RPMI8226 (cell line): Measurements from ENCODE around the gene NAB2.
A peak's percentile ranks its signal among the peaks of the same experiment; 100 is the strongest.

Source experiments
- DNase-seq: peaks from one replicate; pipeline ENCODE4 v3.0.0-alpha.2; 2015

Gene NAB2

GRCh38 chr12:57095440-57095839 is 6.5 kb downstream of the NAB2 start:
- no peak for DNase-seq

DNA sequence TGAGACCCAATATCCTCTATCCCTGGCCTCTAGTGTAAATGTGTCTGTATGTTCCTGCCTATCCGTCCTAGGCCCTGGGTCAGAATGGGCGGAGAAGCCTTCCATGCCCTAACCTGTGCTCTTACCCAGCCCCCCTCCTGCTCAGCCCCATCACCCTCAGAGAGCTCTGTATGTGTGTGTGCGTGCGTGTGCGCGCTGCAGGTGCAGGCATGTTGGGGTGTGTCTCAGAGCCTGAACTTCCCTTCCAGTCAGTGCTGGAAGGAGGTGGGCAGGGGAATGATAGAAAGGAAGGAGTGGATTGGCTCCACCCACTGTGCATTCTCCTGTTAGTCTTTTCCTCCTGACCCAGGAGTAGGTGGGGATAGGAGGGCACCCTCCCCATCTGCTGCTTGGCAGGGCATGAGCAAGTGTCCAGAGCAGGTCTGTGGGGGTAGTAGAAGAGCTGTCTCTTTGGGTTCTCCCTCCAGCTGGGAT is 7.2 kb downstream of the NAB2 start:
- DNase-seq, result no peak

DNA sequence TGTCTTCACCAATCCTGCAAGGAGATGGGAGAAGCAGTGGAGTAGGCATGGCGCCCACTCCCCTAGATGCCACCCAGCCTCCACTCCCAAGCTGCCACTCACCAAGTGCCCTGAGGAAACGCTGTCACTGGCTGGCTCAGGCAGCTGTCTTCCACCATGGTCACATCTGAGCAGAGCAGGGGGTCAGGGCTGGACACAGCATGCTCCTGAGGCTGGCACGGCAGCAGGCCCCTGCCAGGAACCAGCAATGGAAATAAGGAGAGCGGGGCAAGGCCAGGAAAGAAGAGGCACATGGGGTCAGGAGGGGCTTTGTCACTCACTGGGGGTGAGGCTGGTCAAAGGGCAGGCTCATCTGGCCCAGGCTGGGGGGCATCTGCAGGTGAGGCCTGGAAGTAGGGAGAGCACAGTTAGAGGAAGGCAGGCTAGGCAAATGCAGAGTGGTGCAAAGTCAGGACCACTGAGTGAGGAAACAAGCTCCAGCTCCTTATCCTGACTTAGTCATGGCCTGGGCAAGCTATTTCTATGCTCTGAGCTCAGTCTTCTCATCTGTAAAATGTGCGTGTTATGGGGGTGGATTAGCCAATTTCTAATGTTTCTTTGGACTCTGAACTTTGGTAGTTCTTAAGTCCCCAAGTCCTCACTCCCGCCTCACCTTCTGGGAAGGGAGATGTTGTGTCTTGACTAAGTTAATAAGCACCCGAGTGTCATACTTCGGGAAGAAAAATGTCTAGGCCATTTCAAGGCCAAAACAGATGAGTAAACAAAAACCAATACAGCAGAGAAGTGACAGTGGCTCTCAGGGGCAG is 8.0 kb downstream of the NAB2 start:
- DNase-seq, result no peak

DNA sequence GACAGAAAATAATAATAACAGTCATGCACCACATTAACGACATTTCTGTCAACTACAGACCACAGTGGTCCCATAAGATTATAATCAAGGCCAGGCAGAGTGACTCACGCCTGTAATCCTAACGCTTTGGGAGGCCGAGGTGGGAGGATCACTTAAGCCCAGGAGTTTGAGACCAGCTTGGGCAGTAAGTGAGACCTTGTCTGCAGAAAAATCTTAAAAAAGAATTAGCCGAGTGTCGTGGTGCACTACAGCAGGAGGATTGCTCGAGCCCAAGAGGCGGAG is 8.6 kb downstream of the NAB2 start:
- DNase-seq, result no peak

DNA sequence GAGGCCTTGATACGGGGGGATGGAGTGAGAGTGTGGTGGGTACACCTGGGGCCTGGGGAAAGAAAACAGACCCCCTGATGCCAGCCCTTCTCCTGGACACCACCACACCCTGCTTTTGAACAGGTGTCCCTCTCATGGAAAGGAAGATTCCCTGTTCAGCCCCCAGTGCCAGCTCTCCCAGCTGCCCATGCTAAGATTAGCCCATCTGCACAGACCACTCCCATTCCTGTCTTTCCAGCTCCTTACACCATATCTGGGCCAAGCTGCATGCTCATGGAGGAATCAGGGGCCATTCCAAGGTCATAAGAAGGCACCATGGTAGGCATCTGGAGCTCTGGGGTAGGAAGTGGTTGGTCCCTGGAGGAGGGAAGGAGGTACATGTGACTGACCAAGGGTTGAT is 9.6 kb downstream of the NAB2 start:
- no peak for DNase-seq

DNA sequence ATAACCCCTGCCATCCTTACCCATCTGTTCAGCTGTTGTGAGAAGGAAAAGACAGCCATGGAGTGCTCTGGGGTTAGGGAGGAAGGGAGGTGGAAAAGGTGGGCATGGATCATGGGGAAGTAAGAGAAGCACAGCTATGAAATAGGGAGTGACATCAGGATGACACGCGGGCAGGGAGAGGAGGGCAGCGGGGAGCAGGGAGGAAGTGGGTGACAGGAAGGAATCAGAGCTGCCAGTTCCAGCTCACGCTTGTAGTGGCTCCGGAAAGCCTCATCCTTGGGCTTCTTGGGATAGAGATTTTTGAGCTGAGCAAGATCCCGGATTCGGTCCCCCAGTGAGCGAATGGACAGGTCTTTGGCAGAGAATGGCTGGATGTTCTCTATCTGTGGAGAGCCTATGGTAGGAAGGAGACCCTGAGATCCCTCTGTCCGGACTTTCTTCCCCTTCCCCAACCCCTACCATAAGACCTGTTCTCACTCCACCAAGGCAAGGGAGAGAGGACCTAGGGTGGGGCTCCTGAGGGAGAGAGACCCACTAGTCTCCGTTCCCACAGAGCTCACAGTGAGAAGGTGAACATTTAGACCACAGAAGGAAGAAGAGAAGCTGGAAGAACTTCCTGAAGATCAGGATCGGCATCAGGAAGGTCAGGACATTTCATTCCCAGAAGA is 10.3 kb downstream of the NAB2 start:
- no peak for DNase-seq

- DNase-seq, result no peak
Observed at GRCh38 chr12:57099766-57100165, 10.9 kb downstream of the NAB2 start.

- no peak for DNase-seq
Observed at GRCh38 chr12:57101892-57102695, 13.2 kb downstream of the NAB2 start.

- DNase-seq, result no peak
Observed at GRCh38 chr12:57103856-57104255, 14.9 kb downstream of the NAB2 start.

DNA sequence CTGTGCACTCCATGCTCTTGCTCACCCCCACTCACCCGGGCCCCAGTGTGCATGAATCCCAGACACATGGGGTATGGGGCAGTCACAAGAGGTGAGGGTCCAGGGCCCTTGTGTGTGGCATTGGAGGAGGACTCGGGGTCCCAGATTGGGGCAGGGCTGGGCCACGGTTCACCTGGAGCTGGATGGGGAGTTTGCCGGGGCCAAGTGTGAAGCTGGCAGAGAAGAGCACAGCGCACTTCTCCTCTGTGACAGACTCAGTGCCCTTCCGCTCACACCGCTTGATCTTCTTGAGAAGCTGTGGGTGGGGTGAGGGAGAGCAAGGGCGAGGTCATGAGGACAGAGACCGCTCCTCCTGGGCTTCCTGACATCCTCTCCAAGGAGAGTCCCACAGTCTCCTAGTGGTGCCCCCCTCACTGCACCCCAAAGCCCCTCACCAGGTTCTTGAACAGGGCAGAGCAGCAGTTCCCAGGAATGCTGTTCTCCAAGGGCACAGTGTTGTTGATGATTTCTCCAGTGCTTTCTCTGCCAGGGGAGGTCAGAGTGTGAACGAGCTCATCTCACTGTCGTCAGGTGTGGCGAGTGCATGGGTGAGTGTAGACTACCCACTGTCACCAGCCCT is 15.5 kb downstream of the NAB2 start:
- DNase-seq, result no peak

DNA sequence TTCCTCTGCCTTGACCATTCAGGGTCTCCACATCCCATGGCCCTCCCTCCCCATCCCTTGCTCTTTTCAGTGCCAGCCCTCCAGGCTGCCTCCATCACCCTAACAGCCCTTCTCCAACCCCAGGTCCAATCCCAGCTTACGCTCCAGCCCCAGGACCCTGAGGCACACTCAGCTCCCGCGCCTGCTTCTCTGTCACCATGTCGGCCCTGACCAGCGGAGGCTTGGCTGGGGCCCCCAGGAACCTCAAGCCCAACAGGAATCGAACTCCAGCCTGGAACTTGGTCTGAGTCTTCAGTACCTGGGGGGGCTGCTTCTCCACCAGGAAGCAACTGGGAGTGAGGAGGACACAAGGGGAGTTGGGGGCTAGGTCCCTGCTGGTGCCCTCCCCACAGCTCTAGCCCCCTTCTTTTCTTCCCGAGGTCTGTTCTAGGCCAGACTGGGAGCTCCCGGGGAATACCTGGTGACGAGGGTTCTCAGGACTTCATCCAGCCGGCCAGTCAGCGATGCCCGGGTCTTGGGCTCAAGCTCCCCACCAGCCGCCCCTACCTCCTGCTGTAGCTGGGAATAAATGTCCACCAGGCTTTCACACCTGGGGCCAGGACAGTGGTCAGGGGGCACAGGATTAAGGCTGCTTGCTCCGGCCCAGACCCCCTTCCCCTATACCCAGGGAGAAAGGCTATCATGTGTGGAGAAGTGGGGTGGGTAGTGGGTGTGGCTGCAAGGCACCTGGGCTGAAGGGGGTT is 16.3 kb downstream of the NAB2 start:
- no peak for DNase-seq

GRCh38 chr12:57106021-57106708 is 17.3 kb downstream of the NAB2 start:
- DNase-seq, result no peak

DNA sequence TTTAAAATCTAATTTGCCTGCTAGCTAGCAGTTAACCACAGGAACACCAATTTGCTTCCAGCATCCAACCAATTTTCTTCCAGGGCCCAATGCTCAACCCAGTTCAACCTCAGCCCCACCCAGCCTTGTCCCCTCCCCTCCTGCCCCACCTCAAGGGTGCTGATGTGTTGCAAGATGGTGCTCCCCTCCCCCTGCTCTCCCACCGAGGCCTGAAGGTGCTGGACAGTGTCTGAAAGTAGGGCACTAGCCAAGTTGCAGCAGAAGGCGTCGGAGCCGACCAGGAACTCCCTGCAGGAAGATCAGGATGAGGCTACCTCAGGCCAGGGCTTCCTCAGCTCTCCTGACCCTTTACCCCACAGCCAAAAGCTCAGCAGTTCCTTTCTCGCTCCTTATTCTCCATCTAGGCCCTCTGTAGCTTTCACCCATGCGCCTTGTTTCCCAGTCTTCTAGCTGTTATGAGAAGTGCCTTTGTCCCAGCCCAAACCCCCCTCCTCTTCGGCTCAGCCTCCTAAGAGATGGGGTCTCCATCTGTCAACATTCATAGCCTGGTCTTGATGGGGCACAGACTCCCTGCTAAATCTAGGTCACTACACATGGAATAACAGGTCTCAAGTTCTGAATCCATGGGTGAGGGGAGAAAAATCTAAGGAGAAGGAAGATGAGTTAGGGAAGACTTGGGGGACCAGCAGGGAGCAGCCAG is 18.7 kb downstream of the NAB2 start:
- no peak for DNase-seq

- no peak for DNase-seq
Observed at GRCh38 chr12:57109207-57110103, 20.5 kb downstream of the NAB2 start.

- peak; percentile 70 for DNase-seq
Observed at GRCh38 chr12:57110104-57111030, 21.5 kb downstream of the NAB2 start.

DNA sequence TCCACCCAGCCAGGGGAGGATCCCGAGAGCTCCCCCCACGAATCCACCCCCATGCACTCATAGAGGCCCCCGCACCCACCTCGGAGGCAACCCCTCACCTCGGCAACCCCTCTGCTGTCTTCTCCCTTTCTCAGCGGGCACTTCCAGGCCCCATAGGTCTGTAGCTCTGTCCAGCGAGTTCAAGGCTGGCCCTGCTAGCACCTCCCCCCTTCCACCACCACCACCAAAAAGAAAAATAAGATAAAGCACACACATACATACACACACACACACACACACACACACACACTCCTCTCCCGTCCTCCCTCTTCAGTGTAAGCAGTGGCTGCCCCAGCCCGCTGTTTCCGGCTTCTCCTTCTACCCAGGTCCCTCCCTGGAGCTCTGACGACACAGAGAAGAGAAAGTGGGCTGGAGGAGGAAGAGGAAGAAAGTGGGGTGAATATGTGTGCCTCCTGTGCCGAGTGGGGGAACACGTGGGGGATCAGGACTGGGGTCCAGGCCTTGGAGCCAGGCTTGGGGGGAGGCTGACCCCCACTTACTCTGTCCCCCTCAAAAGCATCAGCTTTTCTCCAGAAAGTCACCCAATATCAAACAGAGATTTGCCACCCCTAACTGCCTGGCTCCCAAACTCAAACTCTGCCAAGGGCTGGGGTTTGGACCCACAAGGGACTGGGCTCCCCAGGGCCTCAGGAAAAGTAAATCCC is 22.3 kb downstream of the NAB2 start, which contains the start of gene STAT6:
Gene STAT6, minus strand, starts transcription at position 332 of the 704 bp plus-strand sequence. CDS start 3,084 bp downstream, outside the sequence.
- peak; percentile 91 for DNase-seq

DNA sequence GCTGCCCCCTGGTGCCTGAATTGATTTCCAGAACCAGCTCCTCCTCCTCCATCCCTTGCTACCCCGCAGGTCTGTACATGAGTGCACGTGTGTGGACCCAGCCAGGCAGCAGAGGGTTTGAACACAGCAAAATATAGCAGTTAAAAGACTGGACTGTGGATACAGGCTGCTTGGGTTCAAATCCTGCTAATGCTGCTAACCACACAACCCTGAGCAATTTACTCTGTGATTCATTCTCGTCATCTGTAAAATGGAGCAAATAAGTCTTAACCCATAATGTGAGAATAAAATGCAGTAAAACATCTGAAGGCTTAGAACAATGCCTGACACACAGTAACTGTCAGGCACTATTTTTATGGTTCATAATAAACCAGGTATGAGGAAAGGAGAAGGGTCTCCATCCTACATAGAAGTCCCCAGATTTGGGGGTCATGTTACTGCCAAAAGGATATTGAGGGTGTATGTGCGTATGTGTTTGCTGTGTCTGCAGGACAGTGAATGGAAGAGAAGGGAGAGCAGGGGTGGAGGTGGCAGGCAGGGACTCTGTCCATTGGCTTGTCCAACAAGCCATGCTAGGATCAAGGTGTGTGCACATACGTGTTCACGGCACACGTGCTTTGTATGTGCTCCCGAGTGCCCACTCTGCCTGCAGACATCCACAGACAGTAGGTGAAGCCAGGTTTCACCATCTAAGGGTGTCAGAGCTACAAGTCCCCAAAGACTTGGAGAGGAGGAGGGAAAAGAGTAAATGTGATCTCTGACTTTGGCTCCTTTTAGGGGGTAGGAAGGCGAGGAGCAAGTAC is 23.8 kb downstream of the NAB2 start:
- no peak for DNase-seq
